CD4-positive, alpha-beta T cell treated with Interleukin-1 beta for 1 hour (primary cell): Measurements from ENCODE around the gene SLC16A9.
A peak's percentile ranks its signal among the peaks of the same experiment; 100 is the strongest.
"Not testable (repeated sequence)": the region's sequence is repeated elsewhere in the genome, so short reads cannot be mapped to it uniquely, and the experiment has no call there.

Source experiments
- DNase-seq, 2 donors: peaks; one replicate each; pipeline ENCODE4 v3.0.0-alpha.2; 2020 to 2022

The SLC16A9 gene, protein sequence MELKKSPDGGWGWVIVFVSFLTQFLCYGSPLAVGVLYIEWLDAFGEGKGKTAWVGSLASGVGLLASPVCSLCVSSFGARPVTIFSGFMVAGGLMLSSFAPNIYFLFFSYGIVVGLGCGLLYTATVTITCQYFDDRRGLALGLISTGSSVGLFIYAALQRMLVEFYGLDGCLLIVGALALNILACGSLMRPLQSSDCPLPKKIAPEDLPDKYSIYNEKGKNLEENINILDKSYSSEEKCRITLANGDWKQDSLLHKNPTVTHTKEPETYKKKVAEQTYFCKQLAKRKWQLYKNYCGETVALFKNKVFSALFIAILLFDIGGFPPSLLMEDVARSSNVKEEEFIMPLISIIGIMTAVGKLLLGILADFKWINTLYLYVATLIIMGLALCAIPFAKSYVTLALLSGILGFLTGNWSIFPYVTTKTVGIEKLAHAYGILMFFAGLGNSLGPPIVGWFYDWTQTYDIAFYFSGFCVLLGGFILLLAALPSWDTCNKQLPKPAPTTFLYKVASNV

DNA sequence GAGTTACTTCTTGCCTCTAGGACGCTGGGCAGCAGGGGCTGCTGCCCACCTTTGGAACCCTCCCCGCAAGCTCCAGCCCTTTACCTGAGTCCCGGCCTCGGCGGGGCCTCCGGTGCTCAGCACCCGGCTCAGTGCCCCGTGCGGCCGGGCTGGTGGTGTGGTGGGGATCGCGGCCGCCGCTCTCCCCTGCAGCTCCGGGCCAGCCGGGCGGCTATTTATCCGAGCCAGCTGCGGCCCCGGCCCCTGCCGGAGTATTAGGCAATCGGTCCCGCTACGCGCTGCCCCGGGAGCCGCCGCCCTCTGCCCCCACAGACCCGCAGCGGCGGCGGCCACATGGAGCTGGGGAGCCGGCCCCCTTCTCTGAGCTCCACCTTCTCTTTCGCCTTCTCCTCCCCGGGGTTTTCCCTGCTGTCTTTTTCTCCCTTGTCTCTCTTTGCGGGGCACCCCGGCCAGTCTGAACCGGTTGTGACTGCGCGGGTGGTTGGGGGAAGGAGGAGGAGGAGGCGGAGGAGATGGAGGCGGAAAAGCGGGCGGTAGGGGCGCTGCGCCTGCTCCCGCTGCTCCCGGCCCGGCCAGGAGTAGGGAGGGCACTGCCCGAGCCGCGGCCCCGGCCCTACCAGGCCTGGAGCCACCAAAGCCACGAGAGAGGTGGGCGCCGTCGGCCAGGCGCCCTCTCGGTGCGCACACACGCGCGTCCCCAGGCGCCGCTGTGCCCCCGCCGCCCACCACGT lies at the start of gene SLC16A9:
Gene SLC16A9, minus strand, starts transcription at position 456 of the 731 bp plus-strand sequence. CDS start 25,559 bp downstream, outside the sequence.
- DNase-seq, result peak; percentile 1 to 4

- no peak for DNase-seq
Measured at GRCh38 chr10:59757966-59758365, 48.3 kb upstream of the SLC16A9 start.

DNA sequence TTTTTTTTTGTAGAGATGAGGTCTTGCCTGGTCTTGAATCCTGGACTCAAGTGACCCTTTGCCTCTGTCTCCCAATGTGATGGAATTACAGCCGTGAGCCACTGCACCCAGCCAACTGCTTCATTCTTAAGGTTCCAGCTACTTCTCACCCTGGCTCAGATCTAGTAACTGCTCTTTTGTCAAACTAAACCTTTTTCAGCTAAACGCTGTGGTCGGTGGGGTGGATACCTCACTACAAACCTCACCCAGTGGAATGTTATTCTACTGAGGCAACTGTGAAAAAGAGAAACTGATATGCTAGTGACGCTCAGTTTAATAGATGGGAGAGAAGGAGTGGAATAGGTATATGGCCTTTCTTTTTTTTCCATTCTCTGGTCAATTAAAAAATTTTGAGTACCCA lies 45.3 kb upstream of the SLC16A9 start:
- no peak for DNase-seq

DNA sequence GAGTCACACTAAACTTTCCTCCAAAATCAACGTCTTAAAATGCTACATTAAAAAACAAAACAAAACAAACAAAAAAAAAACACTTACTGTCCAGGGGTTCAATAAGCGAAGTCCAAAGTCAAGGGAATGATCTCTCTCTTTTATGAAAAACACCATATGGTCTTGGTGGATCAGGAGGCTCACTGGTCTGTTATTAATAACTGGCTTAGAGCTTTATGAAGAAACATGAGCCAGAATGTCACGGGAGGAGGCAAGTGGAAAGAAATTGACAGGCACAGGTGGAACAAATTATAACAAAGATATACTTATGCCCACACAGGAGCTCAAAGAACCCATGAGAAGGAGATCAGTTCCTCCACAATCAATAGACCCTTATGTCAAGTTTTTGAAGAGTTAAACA lies 43.6 kb upstream of the SLC16A9 start, which contains the start of gene MRLN:
Gene MRLN, minus strand, starts transcription at position 189 of the 400 bp plus-strand sequence.
- no peak for DNase-seq

GRCh38 chr10:59752278-59752940 lies 42.8 kb upstream of the SLC16A9 start:
- DNase-seq, result no peak

DNA sequence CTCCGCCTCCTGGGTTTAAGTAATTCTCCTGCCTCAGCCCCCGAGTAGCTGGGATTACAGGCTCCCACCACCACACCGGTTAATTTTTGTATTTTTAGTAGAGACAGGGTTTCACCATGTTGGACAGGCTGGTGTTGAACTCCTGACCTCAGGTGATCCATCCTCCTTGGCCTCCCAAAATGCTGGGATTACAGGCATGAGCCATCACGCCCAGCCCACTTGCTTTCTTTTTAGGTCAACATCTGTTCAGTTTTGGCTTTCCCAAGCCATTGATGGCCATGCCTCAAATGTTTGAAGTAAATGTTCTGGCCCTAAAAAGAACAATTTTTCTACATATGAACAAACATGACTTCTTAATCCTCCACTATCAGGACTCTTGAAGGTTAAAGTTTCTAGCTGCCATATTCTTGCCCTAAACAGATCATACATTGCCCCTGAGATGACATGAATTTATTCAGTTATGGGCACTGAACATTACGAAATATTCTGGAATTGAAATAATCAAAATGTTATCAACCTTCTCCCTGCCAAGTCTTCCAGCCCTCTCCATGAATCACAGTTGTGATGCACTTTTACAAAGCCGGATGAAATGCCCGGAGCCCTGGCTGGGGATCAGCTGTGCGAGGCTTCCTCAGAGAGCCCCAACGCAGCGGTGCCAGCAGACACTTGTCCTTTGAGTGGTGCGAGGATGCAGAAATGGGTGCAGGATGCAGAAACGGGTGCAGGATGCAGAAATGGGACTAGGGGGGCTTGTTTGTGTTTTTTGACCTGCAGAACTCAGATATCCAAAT lies 40.7 kb upstream of the SLC16A9 start:
- no peak for DNase-seq

- DNase-seq, result no peak
Measured at GRCh38 chr10:59748834-59749233, 39.2 kb upstream of the SLC16A9 start.

DNA sequence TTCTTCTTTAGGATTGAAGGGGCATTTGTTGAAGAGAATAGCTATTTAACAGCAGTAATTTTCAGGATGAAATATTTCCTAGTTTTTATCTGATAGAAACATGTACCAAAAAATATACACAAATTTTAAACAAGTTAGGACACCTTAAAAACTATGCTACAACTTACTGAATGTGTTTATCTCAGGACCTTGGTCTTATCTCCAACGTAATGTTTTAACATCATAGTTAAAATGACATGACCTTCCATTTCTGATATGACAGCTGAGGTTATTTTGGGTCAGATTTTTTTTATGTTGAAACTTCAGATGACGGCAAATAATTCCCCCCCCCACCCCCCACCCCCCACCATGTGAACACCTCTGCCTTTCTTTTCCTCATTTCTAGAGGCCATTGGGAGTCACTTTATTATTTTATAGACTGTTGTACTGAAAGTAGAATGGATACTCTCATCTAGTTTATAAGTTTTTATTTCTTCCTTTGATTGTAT lies 35.6 kb upstream of the SLC16A9 start:
- DNase-seq, result no peak

DNA sequence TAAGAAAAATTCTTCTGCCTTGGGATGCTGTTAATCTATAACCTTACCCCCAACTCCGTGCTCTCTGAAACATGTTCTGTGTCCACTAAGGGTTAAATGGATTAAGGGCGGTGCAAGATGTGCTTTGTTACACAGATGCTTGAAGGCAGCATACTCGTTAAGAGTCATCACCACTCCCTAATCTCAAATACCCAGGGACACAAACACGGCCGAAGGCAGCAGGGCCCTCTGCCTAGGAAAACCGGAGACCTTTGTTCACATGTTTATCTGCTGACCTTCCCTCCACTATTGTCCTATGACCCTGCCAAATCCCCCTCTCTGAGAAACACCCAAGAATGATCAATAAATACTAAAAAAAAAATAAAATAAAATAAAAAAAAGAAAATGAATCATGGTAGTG lies 35.1 kb upstream of the SLC16A9 start:
- DNase-seq, result not testable (repeated sequence)

DNA sequence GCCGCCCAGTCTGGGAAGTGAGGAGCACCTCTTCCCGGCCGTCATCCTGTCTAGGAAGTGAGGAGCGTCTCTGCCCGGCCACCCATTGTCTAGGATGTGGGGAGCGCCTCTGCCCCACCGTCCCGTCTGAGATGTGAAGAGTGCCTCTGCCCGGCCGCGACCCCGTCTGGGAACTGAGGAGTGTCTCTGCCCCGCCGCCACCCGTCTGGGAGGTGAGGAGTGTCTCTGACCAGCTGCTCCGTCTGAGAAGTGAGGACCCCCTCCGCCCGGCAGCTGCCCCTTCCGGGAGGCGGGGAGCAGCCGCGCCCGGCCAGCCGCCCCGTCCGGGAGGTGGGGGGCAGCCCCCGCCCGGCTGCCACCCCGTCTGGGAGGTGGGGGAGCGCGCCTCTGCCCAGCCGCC lies 34.5 kb upstream of the SLC16A9 start:
- DNase-seq, result not testable (repeated sequence)

GRCh38 chr10:59741583-59741982 lies 31.9 kb upstream of the SLC16A9 start:
- no peak for DNase-seq

- DNase-seq, result no peak
Measured at GRCh38 chr10:59741048-59741447, 31.4 kb upstream of the SLC16A9 start.

GRCh38 chr10:59736749-59737148 lies 27.1 kb upstream of the SLC16A9 start:
- no peak for DNase-seq

DNA sequence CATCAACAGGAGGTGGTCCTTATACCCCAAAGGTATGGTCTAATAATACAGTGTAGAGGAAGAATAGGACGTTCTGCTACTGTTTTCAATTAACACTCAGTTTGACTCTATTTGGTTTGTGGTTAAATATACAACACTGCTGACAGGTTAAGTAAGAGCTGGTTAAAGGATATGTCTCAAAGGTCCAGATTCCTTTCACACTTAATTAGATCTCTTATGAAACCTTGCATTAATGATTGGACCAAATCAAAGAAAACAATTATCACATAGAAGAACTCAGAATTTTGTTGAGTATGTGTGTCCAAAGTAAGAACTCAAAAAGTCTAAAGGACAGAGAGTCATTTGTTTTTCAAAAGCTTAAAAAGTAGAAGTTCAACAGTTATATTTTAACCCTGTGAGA lies 25.6 kb upstream of the SLC16A9 start:
- DNase-seq, result no peak

DNA sequence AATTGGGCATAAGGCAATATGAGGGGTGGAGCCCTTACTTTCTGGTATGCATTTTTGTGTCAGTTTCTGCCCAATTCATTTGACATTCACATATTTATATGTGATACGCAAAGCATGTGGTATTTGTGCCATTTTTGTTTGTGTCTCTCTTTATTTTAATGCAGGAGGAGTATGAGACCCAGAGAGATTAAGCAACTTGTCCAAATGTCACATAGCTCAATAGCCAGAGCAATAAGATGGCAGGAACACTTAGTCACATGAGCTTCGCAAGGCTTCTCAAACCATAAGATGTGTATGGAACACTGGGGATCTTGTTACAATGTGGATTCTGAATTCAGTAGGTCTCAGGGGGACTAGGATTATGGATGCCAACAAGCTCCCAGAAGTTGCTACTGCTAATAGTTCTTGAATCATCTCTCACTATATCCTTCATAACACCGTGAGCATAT lies 24.4 kb upstream of the SLC16A9 start:
- no peak for DNase-seq

- DNase-seq, result not testable (repeated sequence)
Measured at GRCh38 chr10:59733321-59734013, 23.8 kb upstream of the SLC16A9 start.

- DNase-seq, result not testable (repeated sequence)
Measured at GRCh38 chr10:59732849-59733248, 23.2 kb upstream of the SLC16A9 start.

DNA sequence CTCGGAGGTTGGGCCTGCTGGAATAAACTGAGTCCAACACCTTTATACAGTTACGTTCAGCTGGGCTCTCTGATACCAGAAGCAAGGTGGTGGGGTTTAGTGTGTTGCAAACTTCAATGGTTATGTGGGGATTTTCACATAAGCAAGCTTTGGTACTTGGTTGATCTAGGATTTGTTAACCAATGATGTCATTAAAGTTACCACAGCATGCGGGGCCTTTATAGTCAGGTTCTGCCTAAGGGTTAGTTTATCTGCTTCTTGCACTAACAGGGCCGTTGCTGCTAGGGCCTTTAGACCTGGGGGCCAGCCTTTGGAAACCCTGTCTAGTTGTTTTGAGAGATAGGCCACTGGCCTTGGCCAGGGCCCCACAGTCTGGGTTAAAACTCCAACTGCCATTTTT lies 19.5 kb upstream of the SLC16A9 start:
- DNase-seq, result not testable (repeated sequence)

- no peak for DNase-seq
Measured at GRCh38 chr10:59724098-59724938, 14.7 kb upstream of the SLC16A9 start.

DNA sequence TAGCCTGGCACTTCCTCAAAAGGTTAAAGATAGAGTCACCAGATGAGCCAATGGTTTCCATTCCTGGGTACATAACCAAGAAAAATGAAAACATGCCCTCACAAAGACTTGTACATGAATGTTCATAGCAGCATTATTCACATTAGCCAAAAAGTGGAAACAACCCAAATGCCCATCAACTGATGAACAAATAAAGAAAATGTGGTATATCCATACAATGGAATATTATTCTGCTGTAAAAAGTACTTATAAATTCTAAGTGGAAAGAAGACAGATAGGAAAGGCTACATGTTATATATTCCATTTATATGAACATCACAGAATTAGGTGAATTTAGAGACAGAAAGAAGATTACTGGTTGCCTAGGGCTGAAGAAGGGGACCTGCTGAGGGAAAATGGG lies 10.7 kb upstream of the SLC16A9 start:
- no peak for DNase-seq

- no peak for DNase-seq
Measured at GRCh38 chr10:59719374-59719773, 9.7 kb upstream of the SLC16A9 start.
